HEK293 (cell line): Measurements from ENCODE around the gene CPEB3.

Source experiments
- IKZF3 ChIP-seq: fragments of 450-650 bp; IDR thresholded peaks from 2 replicates; pipeline ENCODE4 v1.5.0; 2018; ENCODE audit warnings: missing biosample characterization, mild to moderate bottlenecking, missing genetic modification characterization, moderate library complexity
- KLF10 ChIP-seq: fragments of 450-650 bp; IDR thresholded peaks from 2 replicates; pipeline ENCODE4 v1.5.1; 2018; ENCODE audit warnings: missing biosample characterization, mild to moderate bottlenecking, missing genetic modification characterization
- MZF1 ChIP-seq: fragments of 450-650 bp; formaldehyde crosslinking; IDR thresholded peaks from 2 replicates; pipeline ENCODE4 v1.5.1; 2017; ENCODE audit warnings: missing biosample characterization, missing genetic modification characterization, borderline replicate concordance
- WT1 ChIP-seq: fragments of 450-650 bp; formaldehyde crosslinking; IDR thresholded peaks from 2 replicates; pipeline ENCODE4 v1.5.1; 2016; ENCODE audit warnings: missing biosample characterization, missing genetic modification characterization
- ZNF133 ChIP-seq: fragments of 450-650 bp; formaldehyde crosslinking; IDR thresholded peaks from 2 replicates; pipeline ENCODE4 v1.5.1; 2016; ENCODE audit warnings: missing biosample characterization, missing genetic modification characterization
- ZNF16 ChIP-seq: fragments of 450-650 bp; formaldehyde crosslinking; IDR thresholded peaks from 2 replicates; pipeline ENCODE4 v1.5.1; 2016; ENCODE audit warnings: low read depth, missing biosample characterization, missing genetic modification characterization
- ZNF19 ChIP-seq: fragments of 450-650 bp; formaldehyde crosslinking; IDR thresholded peaks from 2 replicates; pipeline ENCODE4; 2016; ENCODE audit warnings: missing biosample characterization, missing genetic modification characterization, low read depth
- ZNF202 ChIP-seq: fragments of 450-650 bp; formaldehyde crosslinking; IDR thresholded peaks from 2 replicates; pipeline ENCODE4 v1.5.1; 2016; ENCODE audit warnings: missing biosample characterization, missing genetic modification characterization, borderline replicate concordance
- ZNF354C ChIP-seq: fragments of 450-650 bp; formaldehyde crosslinking; IDR thresholded peaks from 2 replicates; pipeline ENCODE4 v1.5.1; 2016; ENCODE audit warnings: missing biosample characterization, missing genetic modification characterization, low read depth, borderline replicate concordance
- ZNF510 ChIP-seq: fragments of 450-650 bp; formaldehyde crosslinking; IDR thresholded peaks from 2 replicates; pipeline ENCODE4 v1.5.1; 2018; ENCODE audit warnings: mild to moderate bottlenecking, missing genetic modification characterization, missing biosample characterization; ENCODE audit not compliant: insufficient replicate concordance
- ZNF514 ChIP-seq: fragments of 450-650 bp; formaldehyde crosslinking; IDR thresholded peaks from 2 replicates; pipeline ENCODE4 v1.5.1; 2016; ENCODE audit warnings: missing biosample characterization, missing genetic modification characterization
- ZNF571 ChIP-seq: fragments of 450-650 bp; formaldehyde crosslinking; IDR thresholded peaks from 2 replicates; pipeline ENCODE4 v1.5.0; 2017; ENCODE audit warnings: missing biosample characterization, missing genetic modification characterization
- ZNF621 ChIP-seq: fragments of 450-650 bp; formaldehyde crosslinking; IDR thresholded peaks from 2 replicates; pipeline ENCODE4 v1.5.1; 2017; ENCODE audit warnings: missing biosample characterization, missing genetic modification characterization
- ZNF660 ChIP-seq: fragments of 450-650 bp; IDR thresholded peaks from 2 replicates; pipeline ENCODE4 v1.5.1; 2018; ENCODE audit warnings: missing biosample characterization, mild to moderate bottlenecking, missing genetic modification characterization
- ZNF76 ChIP-seq: fragments of 450-650 bp; formaldehyde crosslinking; IDR thresholded peaks from 2 replicates; pipeline ENCODE4; 2016; ENCODE audit warnings: low read depth, missing biosample characterization, missing genetic modification characterization, borderline replicate concordance
- ZNF776 ChIP-seq: fragments of 450-650 bp; formaldehyde crosslinking; IDR thresholded peaks from 2 replicates; pipeline ENCODE4 v1.5.0; 2017; ENCODE audit warnings: missing biosample characterization, missing genetic modification characterization, borderline replicate concordance
- ZNF791 ChIP-seq: fragments of 450-650 bp; formaldehyde crosslinking; IDR thresholded peaks from 2 replicates; pipeline ENCODE4 v1.5.1; 2016; ENCODE audit warnings: missing biosample characterization, missing genetic modification characterization
- ZSCAN23 ChIP-seq: fragments of 450-650 bp; formaldehyde crosslinking; IDR thresholded peaks from 2 replicates; pipeline ENCODE4 v1.5.1; 2016; ENCODE audit warnings: missing biosample characterization, missing genetic modification characterization
- TF ChIP-seq, protein P1 (sequence below): fragments of 450-650 bp; formaldehyde crosslinking; IDR thresholded peaks from 2 replicates; pipeline ENCODE4 v1.5.0; 2017; ENCODE audit warnings: missing biosample characterization, missing genetic modification characterization, borderline replicate concordance
- TF ChIP-seq, protein P2 (sequence below): fragments of 450-650 bp; formaldehyde crosslinking; conservative IDR thresholded peaks from 2 replicates; pipeline ENCODE4 v1.5.1; 2016; ENCODE audit warnings: low read depth, missing biosample characterization, missing genetic modification characterization
- TF ChIP-seq, protein P3 (sequence below): fragments of 450-650 bp; formaldehyde crosslinking; IDR thresholded peaks from 2 replicates; pipeline ENCODE4 v1.5.1; 2016; ENCODE audit warnings: missing biosample characterization, missing genetic modification characterization
- TF ChIP-seq, protein P4 (sequence below): IDR thresholded peaks from 2 replicates; pipeline ENCODE4 v1.6.1; 2011; ENCODE audit warnings: mild to moderate bottlenecking, low read depth, low read length, borderline replicate concordance
- TF ChIP-seq, protein P5 (sequence below): fragments of 450-650 bp; IDR thresholded peaks from 2 replicates; pipeline ENCODE4 v1.5.1; 2018; ENCODE audit warnings: missing biosample characterization, mild to moderate bottlenecking, missing genetic modification characterization
- TF ChIP-seq, protein P6 (sequence below): fragments of 450-650 bp; formaldehyde crosslinking; IDR thresholded peaks from 2 replicates; pipeline ENCODE4 v1.5.1; 2016; ENCODE audit warnings: missing biosample characterization, missing genetic modification characterization
- TF ChIP-seq, protein P7 (sequence below): fragments of 450-650 bp; formaldehyde crosslinking; IDR thresholded peaks from 2 replicates; pipeline ENCODE4 v1.5.1; 2017; ENCODE audit warnings: missing biosample characterization, missing genetic modification characterization
- TF ChIP-seq, protein P8 (sequence below): fragments of 450-650 bp; formaldehyde crosslinking; IDR thresholded peaks from 2 replicates; pipeline ENCODE4 v1.5.1; 2017; ENCODE audit warnings: missing biosample characterization, missing genetic modification characterization

The CPEB3 gene

DNA sequence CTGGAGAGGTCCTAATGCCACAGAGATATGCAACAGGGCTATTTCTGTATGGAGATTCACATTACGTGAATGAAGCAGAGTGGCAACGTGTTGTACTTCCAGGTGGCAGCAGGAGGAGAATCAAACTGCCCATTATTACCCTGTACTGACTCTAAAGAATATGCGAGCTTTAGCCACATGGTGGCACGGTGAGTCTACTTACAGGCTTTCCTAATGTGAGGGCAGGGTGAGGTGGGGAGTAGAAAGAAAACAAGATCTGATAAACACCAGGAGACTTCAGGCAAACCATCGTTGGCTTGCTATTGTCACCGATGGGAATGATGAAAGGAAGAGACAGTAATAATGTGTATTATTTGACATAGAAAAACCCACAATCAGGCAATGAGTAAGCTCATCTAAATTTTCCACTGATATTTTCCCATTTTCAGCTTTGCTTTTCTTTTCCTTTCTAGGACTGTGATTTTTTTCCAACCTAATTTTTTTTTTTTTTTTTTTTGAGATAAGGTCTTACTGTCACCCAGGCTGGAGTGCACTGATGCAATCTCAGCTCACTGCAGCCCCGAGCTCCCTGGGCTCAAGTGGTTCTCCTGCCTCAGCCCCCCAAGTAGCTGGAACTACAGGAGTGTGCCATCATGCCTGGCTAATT, 203.0 kb downstream of the CPEB3 start (continued):
- TF ChIP-seq, protein P1, sequence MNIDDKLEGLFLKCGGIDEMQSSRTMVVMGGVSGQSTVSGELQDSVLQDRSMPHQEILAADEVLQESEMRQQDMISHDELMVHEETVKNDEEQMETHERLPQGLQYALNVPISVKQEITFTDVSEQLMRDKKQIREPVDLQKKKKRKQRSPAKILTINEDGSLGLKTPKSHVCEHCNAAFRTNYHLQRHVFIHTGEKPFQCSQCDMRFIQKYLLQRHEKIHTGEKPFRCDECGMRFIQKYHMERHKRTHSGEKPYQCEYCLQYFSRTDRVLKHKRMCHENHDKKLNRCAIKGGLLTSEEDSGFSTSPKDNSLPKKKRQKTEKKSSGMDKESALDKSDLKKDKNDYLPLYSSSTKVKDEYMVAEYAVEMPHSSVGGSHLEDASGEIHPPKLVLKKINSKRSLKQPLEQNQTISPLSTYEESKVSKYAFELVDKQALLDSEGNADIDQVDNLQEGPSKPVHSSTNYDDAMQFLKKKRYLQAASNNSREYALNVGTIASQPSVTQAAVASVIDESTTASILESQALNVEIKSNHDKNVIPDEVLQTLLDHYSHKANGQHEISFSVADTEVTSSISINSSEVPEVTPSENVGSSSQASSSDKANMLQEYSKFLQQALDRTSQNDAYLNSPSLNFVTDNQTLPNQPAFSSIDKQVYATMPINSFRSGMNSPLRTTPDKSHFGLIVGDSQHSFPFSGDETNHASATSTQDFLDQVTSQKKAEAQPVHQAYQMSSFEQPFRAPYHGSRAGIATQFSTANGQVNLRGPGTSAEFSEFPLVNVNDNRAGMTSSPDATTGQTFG (tag by site-specific recombination), result no peak
- TF ChIP-seq, protein P2, sequence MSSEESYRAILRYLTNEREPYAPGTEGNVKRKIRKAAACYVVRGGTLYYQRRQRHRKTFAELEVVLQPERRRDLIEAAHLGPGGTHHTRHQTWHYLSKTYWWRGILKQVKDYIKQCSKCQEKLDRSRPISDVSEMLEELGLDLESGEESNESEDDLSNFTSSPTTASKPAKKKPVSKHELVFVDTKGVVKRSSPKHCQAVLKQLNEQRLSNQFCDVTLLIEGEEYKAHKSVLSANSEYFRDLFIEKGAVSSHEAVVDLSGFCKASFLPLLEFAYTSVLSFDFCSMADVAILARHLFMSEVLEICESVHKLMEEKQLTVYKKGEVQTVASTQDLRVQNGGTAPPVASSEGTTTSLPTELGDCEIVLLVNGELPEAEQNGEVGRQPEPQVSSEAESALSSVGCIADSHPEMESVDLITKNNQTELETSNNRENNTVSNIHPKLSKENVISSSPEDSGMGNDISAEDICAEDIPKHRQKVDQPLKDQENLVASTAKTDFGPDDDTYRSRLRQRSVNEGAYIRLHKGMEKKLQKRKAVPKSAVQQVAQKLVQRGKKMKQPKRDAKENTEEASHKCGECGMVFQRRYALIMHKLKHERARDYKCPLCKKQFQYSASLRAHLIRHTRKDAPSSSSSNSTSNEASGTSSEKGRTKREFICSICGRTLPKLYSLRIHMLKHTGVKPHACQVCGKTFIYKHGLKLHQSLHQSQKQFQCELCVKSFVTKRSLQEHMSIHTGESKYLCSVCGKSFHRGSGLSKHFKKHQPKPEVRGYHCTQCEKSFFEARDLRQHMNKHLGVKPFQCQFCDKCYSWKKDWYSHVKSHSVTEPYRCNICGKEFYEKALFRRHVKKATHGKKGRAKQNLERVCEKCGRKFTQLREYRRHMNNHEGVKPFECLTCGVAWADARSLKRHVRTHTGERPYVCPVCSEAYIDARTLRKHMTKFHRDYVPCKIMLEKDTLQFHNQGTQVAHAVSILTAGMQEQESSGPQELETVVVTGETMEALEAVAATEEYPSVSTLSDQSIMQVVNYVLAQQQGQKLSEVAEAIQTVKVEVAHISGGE (tag by site-specific recombination), result no peak
- TF ChIP-seq, protein P3, sequence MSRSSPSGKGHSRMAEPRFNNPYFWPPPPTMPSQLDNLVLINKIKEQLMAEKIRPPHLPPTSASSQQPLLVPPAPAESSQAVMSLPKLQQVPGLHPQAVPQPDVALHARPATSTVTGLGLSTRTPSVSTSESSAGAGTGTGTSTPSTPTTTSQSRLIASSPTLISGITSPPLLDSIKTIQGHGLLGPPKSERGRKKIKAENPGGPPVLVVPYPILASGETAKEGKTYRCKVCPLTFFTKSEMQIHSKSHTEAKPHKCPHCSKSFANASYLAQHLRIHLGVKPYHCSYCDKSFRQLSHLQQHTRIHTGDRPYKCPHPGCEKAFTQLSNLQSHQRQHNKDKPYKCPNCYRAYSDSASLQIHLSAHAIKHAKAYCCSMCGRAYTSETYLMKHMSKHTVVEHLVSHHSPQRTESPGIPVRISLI (tag by site-specific recombination), result peak; percentile 96
- TF ChIP-seq ZNF76 (no peak), ZNF571 (no peak), ZNF660 (no peak), ZNF354C (no peak), IKZF3 (tag by site-specific recombination) (peak; percentile 70; the same call in 1 of the 2 replicates), ZSCAN23 (tag by site-specific recombination) (no peak), ZNF202 (tag by site-specific recombination) (no peak), ZNF621 (tag by site-specific recombination) (no peak), MZF1 (tag by site-specific recombination) (0 out of 2 replicates have a peak, but pooled peaks have one; percentile 61), ZNF19 (no peak), ZNF510 (tag by site-specific recombination) (peak; percentile 70), ZNF133 (tag by site-specific recombination) (no peak), ZNF776 (tag by site-specific recombination) (no peak), ZNF514 (tag by site-specific recombination) (no peak), ZNF791 (tag by site-specific recombination) (no peak), WT1 (tag by site-specific recombination) (0 out of 2 replicates have a peak, but pooled peaks have one; percentile 48), KLF10 (tag by site-specific recombination) (no peak), ZNF16 (tag by site-specific recombination) (no peak)
- TF ChIP-seq, protein P4, sequence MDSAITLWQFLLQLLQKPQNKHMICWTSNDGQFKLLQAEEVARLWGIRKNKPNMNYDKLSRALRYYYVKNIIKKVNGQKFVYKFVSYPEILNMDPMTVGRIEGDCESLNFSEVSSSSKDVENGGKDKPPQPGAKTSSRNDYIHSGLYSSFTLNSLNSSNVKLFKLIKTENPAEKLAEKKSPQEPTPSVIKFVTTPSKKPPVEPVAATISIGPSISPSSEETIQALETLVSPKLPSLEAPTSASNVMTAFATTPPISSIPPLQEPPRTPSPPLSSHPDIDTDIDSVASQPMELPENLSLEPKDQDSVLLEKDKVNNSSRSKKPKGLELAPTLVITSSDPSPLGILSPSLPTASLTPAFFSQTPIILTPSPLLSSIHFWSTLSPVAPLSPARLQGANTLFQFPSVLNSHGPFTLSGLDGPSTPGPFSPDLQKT, result no peak
- TF ChIP-seq, protein P5, sequence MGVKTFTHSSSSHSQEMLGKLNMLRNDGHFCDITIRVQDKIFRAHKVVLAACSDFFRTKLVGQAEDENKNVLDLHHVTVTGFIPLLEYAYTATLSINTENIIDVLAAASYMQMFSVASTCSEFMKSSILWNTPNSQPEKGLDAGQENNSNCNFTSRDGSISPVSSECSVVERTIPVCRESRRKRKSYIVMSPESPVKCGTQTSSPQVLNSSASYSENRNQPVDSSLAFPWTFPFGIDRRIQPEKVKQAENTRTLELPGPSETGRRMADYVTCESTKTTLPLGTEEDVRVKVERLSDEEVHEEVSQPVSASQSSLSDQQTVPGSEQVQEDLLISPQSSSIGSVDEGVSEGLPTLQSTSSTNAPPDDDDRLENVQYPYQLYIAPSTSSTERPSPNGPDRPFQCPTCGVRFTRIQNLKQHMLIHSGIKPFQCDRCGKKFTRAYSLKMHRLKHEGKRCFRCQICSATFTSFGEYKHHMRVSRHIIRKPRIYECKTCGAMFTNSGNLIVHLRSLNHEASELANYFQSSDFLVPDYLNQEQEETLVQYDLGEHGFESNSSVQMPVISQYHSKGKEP (tag by site-specific recombination), result no peak
- TF ChIP-seq, protein P6, sequence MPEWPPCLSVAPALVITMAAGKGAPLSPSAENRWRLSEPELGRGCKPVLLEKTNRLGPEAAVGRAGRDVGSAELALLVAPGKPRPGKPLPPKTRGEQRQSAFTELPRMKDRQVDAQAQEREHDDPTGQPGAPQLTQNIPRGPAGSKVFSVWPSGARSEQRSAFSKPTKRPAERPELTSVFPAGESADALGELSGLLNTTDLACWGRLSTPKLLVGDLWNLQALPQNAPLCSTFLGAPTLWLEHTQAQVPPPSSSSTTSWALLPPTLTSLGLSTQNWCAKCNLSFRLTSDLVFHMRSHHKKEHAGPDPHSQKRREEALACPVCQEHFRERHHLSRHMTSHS (tag by site-specific recombination), result no peak
- TF ChIP-seq, protein P7, sequence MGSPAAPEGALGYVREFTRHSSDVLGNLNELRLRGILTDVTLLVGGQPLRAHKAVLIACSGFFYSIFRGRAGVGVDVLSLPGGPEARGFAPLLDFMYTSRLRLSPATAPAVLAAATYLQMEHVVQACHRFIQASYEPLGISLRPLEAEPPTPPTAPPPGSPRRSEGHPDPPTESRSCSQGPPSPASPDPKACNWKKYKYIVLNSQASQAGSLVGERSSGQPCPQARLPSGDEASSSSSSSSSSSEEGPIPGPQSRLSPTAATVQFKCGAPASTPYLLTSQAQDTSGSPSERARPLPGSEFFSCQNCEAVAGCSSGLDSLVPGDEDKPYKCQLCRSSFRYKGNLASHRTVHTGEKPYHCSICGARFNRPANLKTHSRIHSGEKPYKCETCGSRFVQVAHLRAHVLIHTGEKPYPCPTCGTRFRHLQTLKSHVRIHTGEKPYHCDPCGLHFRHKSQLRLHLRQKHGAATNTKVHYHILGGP, result no peak
- TF ChIP-seq, protein P8, sequence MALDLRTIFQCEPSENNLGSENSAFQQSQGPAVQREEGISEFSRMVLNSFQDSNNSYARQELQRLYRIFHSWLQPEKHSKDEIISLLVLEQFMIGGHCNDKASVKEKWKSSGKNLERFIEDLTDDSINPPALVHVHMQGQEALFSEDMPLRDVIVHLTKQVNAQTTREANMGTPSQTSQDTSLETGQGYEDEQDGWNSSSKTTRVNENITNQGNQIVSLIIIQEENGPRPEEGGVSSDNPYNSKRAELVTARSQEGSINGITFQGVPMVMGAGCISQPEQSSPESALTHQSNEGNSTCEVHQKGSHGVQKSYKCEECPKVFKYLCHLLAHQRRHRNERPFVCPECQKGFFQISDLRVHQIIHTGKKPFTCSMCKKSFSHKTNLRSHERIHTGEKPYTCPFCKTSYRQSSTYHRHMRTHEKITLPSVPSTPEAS (tag by site-specific recombination), result no peak; the same call in 1 of the 2 replicates
